Measurements from ENCODE around the gene FBXW8.

DNA sequence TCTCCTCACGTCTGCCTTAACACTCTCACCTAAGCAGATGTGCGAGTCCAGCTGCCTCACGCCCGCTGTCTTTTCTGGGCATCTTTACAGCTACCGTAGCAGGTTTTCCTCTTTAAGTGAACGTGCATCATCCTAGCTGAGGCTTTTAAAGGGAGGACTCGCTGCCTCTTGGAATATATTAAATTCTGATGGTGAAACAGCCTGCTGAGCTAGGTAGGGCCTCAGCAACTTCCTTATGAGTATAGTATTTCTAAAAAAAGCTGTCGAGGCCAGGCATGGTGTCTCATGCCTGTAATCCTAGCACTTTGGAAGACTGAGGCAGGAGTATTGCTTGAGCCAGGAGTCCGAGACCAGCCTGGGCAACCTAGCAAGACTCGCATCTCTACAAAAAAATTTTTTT, 156.3 kb downstream of the FBXW8 start:
- TF ChIP-seq, protein P1, sequence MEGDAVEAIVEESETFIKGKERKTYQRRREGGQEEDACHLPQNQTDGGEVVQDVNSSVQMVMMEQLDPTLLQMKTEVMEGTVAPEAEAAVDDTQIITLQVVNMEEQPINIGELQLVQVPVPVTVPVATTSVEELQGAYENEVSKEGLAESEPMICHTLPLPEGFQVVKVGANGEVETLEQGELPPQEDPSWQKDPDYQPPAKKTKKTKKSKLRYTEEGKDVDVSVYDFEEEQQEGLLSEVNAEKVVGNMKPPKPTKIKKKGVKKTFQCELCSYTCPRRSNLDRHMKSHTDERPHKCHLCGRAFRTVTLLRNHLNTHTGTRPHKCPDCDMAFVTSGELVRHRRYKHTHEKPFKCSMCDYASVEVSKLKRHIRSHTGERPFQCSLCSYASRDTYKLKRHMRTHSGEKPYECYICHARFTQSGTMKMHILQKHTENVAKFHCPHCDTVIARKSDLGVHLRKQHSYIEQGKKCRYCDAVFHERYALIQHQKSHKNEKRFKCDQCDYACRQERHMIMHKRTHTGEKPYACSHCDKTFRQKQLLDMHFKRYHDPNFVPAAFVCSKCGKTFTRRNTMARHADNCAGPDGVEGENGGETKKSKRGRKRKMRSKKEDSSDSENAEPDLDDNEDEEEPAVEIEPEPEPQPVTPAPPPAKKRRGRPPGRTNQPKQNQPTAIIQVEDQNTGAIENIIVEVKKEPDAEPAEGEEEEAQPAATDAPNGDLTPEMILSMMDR (IDR thresholded peaks at IDR 0.05 in 4 of 5, conservative IDR thresholded peaks at IDR 0.05 in 1 of 5), result no peak
- TF ChIP-seq POLR2A (IDR thresholded peaks at IDR 0.05), result no peak
